HCT116 (cell line): Measurements from ENCODE around the gene SENP1. TPM values are rescaled to one million over a fixed set of nuclear protein-coding genes. Genes with fewer than 3 reads are reported as not detected.
A peak's percentile ranks its signal among the peaks of the same experiment; 100 is the strongest.

Experiments used
- ATAC-seq: fragments of 200-7000 bp; cut with Tn5 transposase; 2 replicates; pipeline ENCODE4 v1.9.1; 2020; ENCODE audit warnings: mild to moderate bottlenecking, moderate library complexity
- BruUV-seq: library from RNA; stranded (reverse); fragments of 400-500 nt; replicated peaks from 2 replicates; lab custom pipeline; 2021; lab: Mats Ljungman, UMichigan
- CTCF ChIA-PET: fragments of 300-600 bp; sonication (Branson Sonifier 250); formaldehyde crosslinking; loops from one replicate; lab custom pipeline; 2021; ENCODE audit warnings: antibody characterized with exemption; lab: Charles Lee
- POLR2A ChIA-PET: fragments of 300-600, 350-600 bp; sonication (Branson Sonifier 250); formaldehyde crosslinking; loops from one replicate; lab custom pipeline; 2021; ENCODE audit warnings: antibody characterized with exemption; lab: Charles Lee
- RAD21 ChIA-PET, 2 experiments: fragments of 300-600 bp; sonication (Branson Sonifier 250); formaldehyde crosslinking; loops; one replicate each; lab custom pipeline; 2023; ENCODE audit warnings: low total read pairs in 2 of 2; ENCODE audit not compliant: uncharacterized antibody in 2 of 2, unreplicated experiment in 2 of 2, low non-redundant PET in 1 of 2; lab: Charles Lee
- DNase-seq: peaks from one replicate; pipeline ENCODE4 v3.0.0-alpha.2; 2010; ENCODE audit warnings: low read depth, low spot score
- H2AFZ ChIP-seq: fragments of 200-600 bp; shearing (Covaris generic), sonication (generic); 2 replicates; pipeline ENCODE4 v1.6.1; 2017; ENCODE audit warnings: low read depth, mixed run types, mixed read lengths, antibody characterized with exemption, low read length; ENCODE audit not compliant: poor library complexity, severe bottlenecking
- H3K27ac ChIP-seq: 2 replicates; pipeline ENCODE4 v1.5.1; 2012; ENCODE audit warnings: low read depth, low read length
- H3K27me3 ChIP-seq: fragments of 200-600 bp; sonication (generic); 2 replicates; pipeline ENCODE4 v1.6.1; 2016; ENCODE audit warnings: mixed run types, low read length, mixed read lengths; ENCODE audit not compliant: insufficient read depth
- H3K36me3 ChIP-seq, 2 experiments: fragments of 200-500 bp in 1 of 2; fragments of 200-600 bp in 1 of 2; sonication (Bioruptor generic) in 1 of 2; sonication (generic) in 1 of 2; 2 replicates each; pipeline versions ENCODE4 v1.5.1 to v1.6.1; 2014 to 2016; ENCODE audit warnings: low read length in 2 of 2, inconsistent platforms in 1 of 2, mixed read lengths in 1 of 2, mixed run types in 1 of 2; ENCODE audit not compliant: insufficient read depth in 2 of 2, control insufficient read depth in 1 of 2
- H3K4me1 ChIP-seq, 2 experiments: fragments of 200-600 bp in 1 of 2; sonication (generic) in 1 of 2; 2 replicates each; pipeline versions ENCODE4 v1.5.1 to v1.6.1; 2012 to 2017; ENCODE audit warnings: low read length in 2 of 2, inconsistent platforms in 1 of 2, mild to moderate bottlenecking in 1 of 2, mixed read lengths in 1 of 2, mixed run types in 1 of 2, moderate library complexity in 1 of 2; ENCODE audit not compliant: insufficient read depth in 2 of 2, control insufficient read depth in 1 of 2
- H3K4me2 ChIP-seq: fragments of 200-600 bp; sonication (generic); 2 replicates; pipeline ENCODE4 v1.6.1; 2017; ENCODE audit warnings: mixed run types, low read length, mixed read lengths
- H3K4me3 ChIP-seq, 2 experiments: fragments of 200-600 bp in 1 of 2; sonication (generic) in 1 of 2; replicated peaks in 1 of 2; 2 replicates each; pipeline ENCODE4 v1.5.1; 2011 to 2016; ENCODE audit warnings: low read length in 2 of 2, control low read depth in 1 of 2, low read depth in 1 of 2, mild to moderate bottlenecking in 1 of 2, mixed read lengths in 1 of 2, mixed run types in 1 of 2
- H3K79me2 ChIP-seq: fragments of 200-600 bp; sonication (generic); 2 replicates; pipeline ENCODE4 v1.6.1; 2017; ENCODE audit warnings: mild to moderate bottlenecking, mixed run types, low read length, moderate library complexity, mixed read lengths; ENCODE audit not compliant: insufficient read depth
- H3K9ac ChIP-seq: fragments of 200-600 bp; sonication (generic); 2 replicates; pipeline ENCODE4 v1.6.1; 2016; ENCODE audit warnings: low read length, mixed read lengths
- H3K9me2 ChIP-seq: fragments of 200-600 bp; sonication (generic), shearing (Covaris generic); 2 replicates; pipeline ENCODE4 v1.6.1; 2017; ENCODE audit warnings: mixed run types, mild to moderate bottlenecking, moderate library complexity; ENCODE audit not compliant: insufficient read depth
- H3K9me3 ChIP-seq, 2 experiments: fragments of 200-500 bp in 1 of 2; fragments of 200-600 bp in 1 of 2; sonication (Bioruptor generic) in 1 of 2; sonication (generic) in 1 of 2; 2 replicates each; pipeline ENCODE4 v1.6.1; 2014 to 2017; ENCODE audit warnings: low read length in 2 of 2, mixed read lengths in 2 of 2, inconsistent platforms in 1 of 2, low read depth in 1 of 2, mild to moderate bottlenecking in 1 of 2, mixed run types in 1 of 2, moderate library complexity in 1 of 2; ENCODE audit not compliant: control insufficient read depth in 1 of 2, insufficient read depth in 1 of 2
- H4K20me1 ChIP-seq: fragments of 200-600 bp; sonication (generic), shearing (Covaris generic); 2 replicates; pipeline ENCODE4 v1.6.1; 2017; ENCODE audit warnings: mixed run types, mild to moderate bottlenecking, moderate library complexity; ENCODE audit not compliant: insufficient read depth
- CEBPB ChIP-seq: IDR thresholded peaks from 2 replicates; pipeline ENCODE4 v1.6.1; 2012; ENCODE audit warnings: low read depth
- EGR1 ChIP-seq: IDR thresholded peaks from 2 replicates; pipeline ENCODE4 v1.6.1; 2012; ENCODE audit warnings: low read depth
- ELF1 ChIP-seq: IDR thresholded peaks from 2 replicates; pipeline ENCODE4 v1.6.1; 2012; ENCODE audit warnings: low read depth, borderline replicate concordance
- EZH2phosphoT487 ChIP-seq: fragments of 200-600 bp; IDR thresholded peaks from 2 replicates; pipeline ENCODE4 v1.6.1; 2018; ENCODE audit warnings: antibody characterized with exemption, borderline replicate concordance
- FOSL1 ChIP-seq: IDR thresholded peaks from 2 replicates; pipeline ENCODE4 v1.6.1; 2012; ENCODE audit warnings: low read depth
- POLR2A ChIP-seq: IDR thresholded peaks from 2 replicates; pipeline ENCODE4 v1.7.0; 2011; ENCODE audit warnings: borderline replicate concordance; ENCODE audit not compliant: insufficient read depth, insufficient read length; ENCODE audit errors: extremely low read depth
- POLR2AphosphoS5 ChIP-seq: IDR thresholded peaks from 2 replicates; pipeline ENCODE4 v1.6.1; 2011; ENCODE audit warnings: mild to moderate bottlenecking, low read depth, low read length, moderate library complexity
- RAD21 ChIP-seq: IDR thresholded peaks from 2 replicates; pipeline ENCODE4 v1.6.1; 2012; ENCODE audit warnings: low read depth, mild to moderate bottlenecking
- SIN3A ChIP-seq: IDR thresholded peaks from 2 replicates; pipeline ENCODE4 v1.6.1; 2012; ENCODE audit warnings: low read depth
- SP1 ChIP-seq: IDR thresholded peaks from 2 replicates; pipeline ENCODE4 v1.6.1; 2012; ENCODE audit warnings: low read depth
- SRF ChIP-seq: IDR thresholded peaks from 2 replicates; pipeline ENCODE4 v1.6.1; 2012; ENCODE audit warnings: low read depth
- TCF7L2 ChIP-seq: IDR thresholded peaks from 2 replicates; pipeline ENCODE4 v1.7.0; 2011; ENCODE audit warnings: borderline replicate concordance, inconsistent platforms; ENCODE audit not compliant: insufficient read depth, insufficient read length; ENCODE audit errors: extremely low read depth
- YY1 ChIP-seq: IDR thresholded peaks from 2 replicates; pipeline ENCODE4 v1.6.1; 2011; ENCODE audit warnings: low read length, low read depth, moderate library complexity, mild to moderate bottlenecking; ENCODE audit not compliant: insufficient replicate concordance; ENCODE audit errors: extremely low read depth
- ZBTB33 ChIP-seq: IDR thresholded peaks from 2 replicates; pipeline ENCODE4 v1.6.1; 2011; ENCODE audit warnings: mild to moderate bottlenecking, low read length, moderate library complexity; ENCODE audit not compliant: insufficient replicate concordance; ENCODE audit errors: extremely low read depth
- ZFX ChIP-seq: fragments of 450-650 bp; IDR thresholded peaks from 2 replicates; pipeline ENCODE4 v1.6.1; 2017
- ZNF274 ChIP-seq: fragments of 200-500 bp; sonication (Bioruptor generic); IDR thresholded peaks from 2 replicates; pipeline ENCODE4 v1.6.1; 2014; ENCODE audit warnings: mild to moderate bottlenecking, low read depth, low read length, inconsistent platforms
- intact Hi-C: fragments of 100-400 bp; cut with micrococcal nuclease; formaldehyde crosslinking; loops from 2 replicates; pipeline ENCODE4 v1.10.0; 2022
- total RNA-seq: library from RNA; stranded (reverse); gene quantifications from one replicate; pipeline ENCODE4 v1.2.1, GENCODE V29; 2021; ENCODE audit not compliant: unreplicated experiment
- TF ChIP-seq, protein P1 (sequence below): IDR thresholded peaks from 2 replicates; pipeline ENCODE4 v1.6.1; 2012
- TF ChIP-seq, protein P2 (sequence below), 3 experiments: fragments of 200-600 bp in 1 of 3; sonication (generic) in 1 of 3; IDR thresholded peaks in 2 of 3; conservative IDR thresholded peaks in 1 of 3; 2 replicates each; pipeline ENCODE4 v1.5.1; 2012 to 2017; ENCODE audit warnings: low read depth in 2 of 3, low read length in 2 of 3, antibody characterized with exemption in 1 of 3, borderline replicate concordance in 1 of 3, control low read depth in 1 of 3, mild to moderate bottlenecking in 1 of 3, mixed read lengths in 1 of 3, mixed run types in 1 of 3, moderate library complexity in 1 of 3; ENCODE audit not compliant: insufficient read depth in 1 of 3
- TF ChIP-seq, protein P3 (sequence below): IDR thresholded peaks from 2 replicates; pipeline ENCODE4 v1.6.1; 2012

Gene SENP1
- total RNA-seq, 1 experiment from 2014 or later, result 17.7 TPM

GRCh38 chr12:48119078-48119833, 13.4 kb upstream of the SENP1 start, which contains the start of gene PFKM (continued):
- no peak for TF ChIP-seq CEBPB
- peak; percentile 69 for TF ChIP-seq POLR2A
- no peak for TF ChIP-seq EZH2phosphoT487
- TF ChIP-seq SRF, result no peak
- no peak; the same call in 1 of the 2 replicates for TF ChIP-seq SP1

- no TSS peak for BruUV-seq
- H3K4me1 ChIP-seq, result peaks cover 12 to 17% of the 10 kb centered on the region in 2 experiments
- peaks cover 7 to 8% of the 10 kb centered on the region in 2 experiments; a peak in 3 of 4 replicates for H3K36me3 ChIP-seq
- H3K4me3 ChIP-seq, result peak overlapping the region; percentile 79 to 93
- DNase-seq, result no peak
- no peak for ATAC-seq
- POLR2A ChIA-PET, result interaction anchor here (1.0 to 1.4 kb wide), 3 partner anchors 8 to 35 kb away, joined by 3 to 6 read pairs (median 3); partner anchors contain the start of gene SENP1
- RAD21 ChIA-PET, result no interaction called here
- no peaks in the 10 kb centered on the region for H3K9me2 ChIP-seq
- H3K9me3 ChIP-seq, result no peaks in the 10 kb centered on the region
- H3K4me2 ChIP-seq, result peak overlapping the region; percentile 86
- peak overlapping the region; percentile 5 for H2AFZ ChIP-seq
- 0 out of 2 replicates have a peak, but pooled peaks cover 4% of the 10 kb centered on the region for H3K27me3 ChIP-seq
- H3K9ac ChIP-seq, result peak overlapping the region; percentile 81; the same call in 1 of the 2 replicates
- peaks cover 25% of the 10 kb centered on the region for H3K79me2 ChIP-seq
- intact Hi-C loops, result no loop called here
- H4K20me1 ChIP-seq, result no peaks in the 10 kb centered on the region
- H3K27ac ChIP-seq, result no peak overlapping the region; the same call in 1 of the 2 replicates
- CTCF ChIA-PET, result interaction anchor here (0.7 to 1.3 kb wide), 3 partner anchors 39 to 213 kb away, joined by 3 read pairs; partner anchors contain the start of gene ASB8
- TF ChIP-seq YY1 (no peak), POLR2AphosphoS5 (no peak), RAD21 (no peak), ELF1 (no peak), ZBTB33 (no peak), ZNF274 (no peak), SP1 (no peak), TCF7L2 (no peak), ZFX (no peak), EGR1 (no peak), FOSL1 (no peak), CEBPB (no peak), SRF (no peak), SIN3A (no peak), POLR2A (no peak), EZH2phosphoT487 (no peak)
- TF ChIP-seq, protein P1, sequence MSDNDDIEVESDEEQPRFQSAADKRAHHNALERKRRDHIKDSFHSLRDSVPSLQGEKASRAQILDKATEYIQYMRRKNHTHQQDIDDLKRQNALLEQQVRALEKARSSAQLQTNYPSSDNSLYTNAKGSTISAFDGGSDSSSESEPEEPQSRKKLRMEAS, result no peak
- TF ChIP-seq, protein P2, sequence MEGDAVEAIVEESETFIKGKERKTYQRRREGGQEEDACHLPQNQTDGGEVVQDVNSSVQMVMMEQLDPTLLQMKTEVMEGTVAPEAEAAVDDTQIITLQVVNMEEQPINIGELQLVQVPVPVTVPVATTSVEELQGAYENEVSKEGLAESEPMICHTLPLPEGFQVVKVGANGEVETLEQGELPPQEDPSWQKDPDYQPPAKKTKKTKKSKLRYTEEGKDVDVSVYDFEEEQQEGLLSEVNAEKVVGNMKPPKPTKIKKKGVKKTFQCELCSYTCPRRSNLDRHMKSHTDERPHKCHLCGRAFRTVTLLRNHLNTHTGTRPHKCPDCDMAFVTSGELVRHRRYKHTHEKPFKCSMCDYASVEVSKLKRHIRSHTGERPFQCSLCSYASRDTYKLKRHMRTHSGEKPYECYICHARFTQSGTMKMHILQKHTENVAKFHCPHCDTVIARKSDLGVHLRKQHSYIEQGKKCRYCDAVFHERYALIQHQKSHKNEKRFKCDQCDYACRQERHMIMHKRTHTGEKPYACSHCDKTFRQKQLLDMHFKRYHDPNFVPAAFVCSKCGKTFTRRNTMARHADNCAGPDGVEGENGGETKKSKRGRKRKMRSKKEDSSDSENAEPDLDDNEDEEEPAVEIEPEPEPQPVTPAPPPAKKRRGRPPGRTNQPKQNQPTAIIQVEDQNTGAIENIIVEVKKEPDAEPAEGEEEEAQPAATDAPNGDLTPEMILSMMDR (IDR thresholded peaks at IDR 0.05 in 2 of 3, conservative IDR thresholded peaks at IDR 0.05 in 1 of 3; ENCODE audit: borderline replicate concordance in 1 of 3, insufficient read depth in 1 of 3, low read depth in 2 of 3, low read length in 2 of 3), result no peak
- TF ChIP-seq, protein P3, sequence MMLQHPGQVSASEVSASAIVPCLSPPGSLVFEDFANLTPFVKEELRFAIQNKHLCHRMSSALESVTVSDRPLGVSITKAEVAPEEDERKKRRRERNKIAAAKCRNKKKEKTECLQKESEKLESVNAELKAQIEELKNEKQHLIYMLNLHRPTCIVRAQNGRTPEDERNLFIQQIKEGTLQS, result no peak
These were observed 12.5 kb upstream of the SENP1 start for GRCh38 chr12:48118284-48118871.
